Measurements from ENCODE around the gene P2RY14.

The P2RY14 gene

DNA sequence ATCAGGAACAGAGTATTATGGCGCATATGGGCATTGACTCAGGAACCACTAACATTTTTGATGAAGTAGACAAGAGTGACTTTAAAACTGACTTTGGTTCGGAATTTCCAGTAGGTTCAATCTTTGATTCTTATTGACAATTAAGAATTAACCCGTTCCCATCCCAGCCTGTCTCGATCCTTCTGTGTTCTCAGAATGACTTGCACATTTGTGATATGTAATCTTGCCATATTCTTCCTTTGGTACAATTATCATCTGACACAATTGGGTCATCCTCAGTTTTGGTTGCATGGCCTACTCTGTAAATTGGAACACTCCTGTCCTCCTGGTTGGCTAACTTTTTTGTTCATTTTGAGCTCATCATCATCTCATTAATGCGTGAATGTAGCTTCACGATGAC is 85.8 kb downstream of the P2RY14 start:
- DNase-seq (ENCODE audit: low read depth) = no peak
- H3K4me3 ChIP-seq (ENCODE audit: control insufficient read depth, low read depth, low read length) = no peak overlapping the region
- TF ChIP-seq, protein P1, sequence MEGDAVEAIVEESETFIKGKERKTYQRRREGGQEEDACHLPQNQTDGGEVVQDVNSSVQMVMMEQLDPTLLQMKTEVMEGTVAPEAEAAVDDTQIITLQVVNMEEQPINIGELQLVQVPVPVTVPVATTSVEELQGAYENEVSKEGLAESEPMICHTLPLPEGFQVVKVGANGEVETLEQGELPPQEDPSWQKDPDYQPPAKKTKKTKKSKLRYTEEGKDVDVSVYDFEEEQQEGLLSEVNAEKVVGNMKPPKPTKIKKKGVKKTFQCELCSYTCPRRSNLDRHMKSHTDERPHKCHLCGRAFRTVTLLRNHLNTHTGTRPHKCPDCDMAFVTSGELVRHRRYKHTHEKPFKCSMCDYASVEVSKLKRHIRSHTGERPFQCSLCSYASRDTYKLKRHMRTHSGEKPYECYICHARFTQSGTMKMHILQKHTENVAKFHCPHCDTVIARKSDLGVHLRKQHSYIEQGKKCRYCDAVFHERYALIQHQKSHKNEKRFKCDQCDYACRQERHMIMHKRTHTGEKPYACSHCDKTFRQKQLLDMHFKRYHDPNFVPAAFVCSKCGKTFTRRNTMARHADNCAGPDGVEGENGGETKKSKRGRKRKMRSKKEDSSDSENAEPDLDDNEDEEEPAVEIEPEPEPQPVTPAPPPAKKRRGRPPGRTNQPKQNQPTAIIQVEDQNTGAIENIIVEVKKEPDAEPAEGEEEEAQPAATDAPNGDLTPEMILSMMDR (IDR thresholded peaks at IDR 0.05; ENCODE audit: control insufficient read depth, insufficient read depth, low read depth, low read length, missing control alignments) = no peak

DNA sequence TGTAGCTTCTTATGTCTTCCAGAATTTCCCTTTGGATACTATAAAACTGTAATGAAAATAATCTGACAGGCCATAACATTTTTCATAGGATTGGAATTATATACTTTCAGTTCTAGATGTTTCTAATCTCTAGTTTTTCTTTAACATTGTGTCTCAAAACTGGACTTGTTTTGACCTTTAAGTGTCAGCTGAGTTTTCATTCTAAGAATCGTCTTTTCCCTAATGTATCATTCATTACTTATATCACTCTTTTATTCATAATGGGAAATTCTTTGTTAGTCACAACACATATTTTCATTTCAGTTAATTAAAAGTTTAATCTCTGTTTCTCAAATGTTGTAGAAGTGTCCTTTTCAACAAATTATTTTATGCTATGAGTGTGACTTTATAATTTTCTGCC is 87.2 kb downstream of the P2RY14 start:
- no peak for DNase-seq (ENCODE audit: low read depth)
- no peak overlapping the region for H3K4me3 ChIP-seq (ENCODE audit: control insufficient read depth, low read depth, low read length)
- TF ChIP-seq, protein P1 (IDR thresholded peaks at IDR 0.05; ENCODE audit: control insufficient read depth, insufficient read depth, low read depth, low read length, missing control alignments) = no peak

DNA sequence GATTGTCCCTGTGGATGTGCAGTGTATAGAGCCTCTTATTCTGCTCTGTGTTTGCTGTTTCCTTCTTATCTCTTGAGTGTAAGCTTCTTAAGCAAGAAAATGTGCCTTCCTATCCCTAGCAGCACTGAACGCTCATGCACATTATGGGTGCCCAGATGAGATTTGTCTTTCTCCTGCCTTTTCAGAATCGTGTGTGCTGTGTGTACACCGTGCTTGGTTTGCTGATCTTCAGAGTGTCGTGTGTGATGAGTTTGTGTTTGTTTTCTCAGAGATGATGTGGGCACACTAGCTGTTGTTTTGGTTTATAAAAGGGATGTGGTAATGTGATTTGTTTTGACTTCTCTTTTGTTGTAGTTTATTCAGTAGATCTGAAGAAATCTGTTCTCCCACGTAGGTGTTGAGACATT is 95.1 kb downstream of the P2RY14 start:
- no peak overlapping the region for H3K4me3 ChIP-seq (ENCODE audit: control insufficient read depth, low read depth, low read length)
- no peak for DNase-seq (ENCODE audit: low read depth)
- TF ChIP-seq, protein P1 (IDR thresholded peaks at IDR 0.05; ENCODE audit: control insufficient read depth, insufficient read depth, low read depth, low read length, missing control alignments) = no peak

DNA sequence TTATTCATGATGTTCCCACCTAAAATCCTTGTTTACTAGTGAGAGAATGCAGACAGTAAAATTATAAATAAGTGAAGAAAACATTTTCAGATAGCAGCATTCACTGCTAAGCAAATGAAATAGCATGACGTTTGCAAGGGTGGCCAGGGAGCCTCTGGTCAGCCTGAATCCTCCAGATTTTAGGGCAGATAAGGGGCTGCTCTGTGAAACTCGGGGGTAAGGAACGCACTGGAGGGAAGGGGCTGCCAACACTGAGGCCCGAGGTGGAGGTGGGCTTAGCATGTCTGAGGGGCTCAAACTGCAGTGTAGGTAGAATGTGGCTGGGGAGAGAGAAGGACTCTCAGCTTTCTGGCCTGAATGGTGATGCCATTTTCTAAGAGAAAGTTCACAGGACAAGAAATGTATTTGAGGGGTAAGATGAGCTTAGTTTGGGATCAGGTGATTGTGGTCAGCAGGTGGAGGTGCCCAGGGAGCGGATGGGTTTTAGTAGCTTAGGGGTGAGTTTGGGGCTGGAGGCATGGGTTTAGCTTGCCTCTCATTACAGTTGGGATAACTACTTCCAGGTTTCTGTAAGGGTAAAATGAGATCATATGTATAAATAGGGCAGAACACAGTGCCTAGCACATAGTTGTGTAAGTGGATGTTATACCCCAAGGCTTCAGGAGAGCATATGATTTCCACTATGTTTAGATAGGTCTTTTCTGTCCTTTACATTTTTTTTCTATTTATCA is 95.8 kb downstream of the P2RY14 start:
- no peak overlapping the region for H3K4me3 ChIP-seq (ENCODE audit: control insufficient read depth, low read depth, low read length)
- DNase-seq (ENCODE audit: low read depth) = no peak
- TF ChIP-seq, protein P1 (IDR thresholded peaks at IDR 0.05; ENCODE audit: control insufficient read depth, insufficient read depth, low read depth, low read length, missing control alignments) = no peak

DNA sequence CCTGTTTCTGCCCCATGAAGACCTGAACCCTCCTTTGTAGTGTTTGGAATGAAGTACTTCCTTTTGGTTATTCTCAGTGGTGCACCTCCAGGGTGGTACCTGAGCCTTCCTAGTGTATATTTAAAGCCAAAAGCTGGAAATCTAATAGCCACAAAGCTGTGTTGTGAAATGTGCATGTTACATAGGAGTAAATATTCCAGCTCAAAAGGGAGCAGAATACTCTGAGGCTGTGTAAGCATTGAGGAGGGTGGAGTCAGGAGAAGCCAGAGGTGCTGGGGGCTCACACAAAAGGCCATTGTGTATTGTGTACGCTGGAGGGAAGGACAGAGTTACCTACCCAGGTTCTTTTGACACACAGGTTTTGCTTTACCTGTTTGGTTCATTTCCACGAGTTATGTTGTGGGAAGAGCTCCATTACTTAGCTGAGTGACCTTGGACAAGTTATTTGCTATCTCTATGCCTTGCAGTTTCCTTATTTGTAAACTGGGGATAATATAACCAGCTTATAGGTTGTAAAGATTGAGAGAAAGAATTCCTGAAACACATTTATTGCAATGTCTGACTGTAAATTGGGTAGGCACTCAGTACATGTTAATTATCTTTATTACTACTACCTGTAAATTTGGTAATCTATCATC is 100.0 kb downstream of the P2RY14 start:
- DNase-seq (ENCODE audit: low read depth) = no peak
- TF ChIP-seq, protein P1 (IDR thresholded peaks at IDR 0.05; ENCODE audit: control insufficient read depth, insufficient read depth, low read depth, low read length, missing control alignments) = no peak
- no peak overlapping the region for H3K4me3 ChIP-seq (ENCODE audit: control insufficient read depth, low read depth, low read length)

DNA sequence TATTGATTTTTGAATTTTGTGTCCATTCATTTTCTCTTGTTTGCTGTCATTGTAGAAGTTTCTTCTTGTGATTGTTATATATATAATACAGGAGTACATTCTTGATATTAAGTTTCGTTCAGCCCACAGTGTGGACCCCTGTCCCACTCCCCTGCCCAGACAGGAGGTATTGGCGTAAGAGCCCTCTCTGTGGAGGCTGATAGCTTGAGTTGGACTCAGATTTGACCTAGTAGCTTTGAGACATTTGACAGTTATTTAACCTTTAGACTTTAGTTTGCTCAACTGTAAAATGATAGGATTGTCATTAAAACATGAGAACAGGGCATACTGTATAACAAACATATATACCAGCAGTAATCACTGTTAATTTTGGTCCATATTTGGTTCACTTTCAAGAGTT is 102.4 kb downstream of the P2RY14 start:
- TF ChIP-seq, protein P1 (IDR thresholded peaks at IDR 0.05; ENCODE audit: control insufficient read depth, insufficient read depth, low read depth, low read length, missing control alignments) = no peak
- DNase-seq (ENCODE audit: low read depth) = no peak
- no peak overlapping the region for H3K4me3 ChIP-seq (ENCODE audit: control insufficient read depth, low read depth, low read length)
